Endometrium (tissue), 2 donors: ENCODE data around the gene PLEK2.
"Not testable (repeated sequence)": the region's sequence is repeated elsewhere in the genome, so short reads cannot be mapped to it uniquely, and the experiment has no call there.

Experiments
- FAIRE-seq: peaks from 2 replicates; lab custom pipeline; 2012; peaks lifted over from hg19 to GRCh38; lab: Jason Lieb, UNC
- donor health status: control.
- donor health status: control.

PLEK2 gene

GRCh38 chr14:67411820-67412421 lies at the start of gene PLEK2:
PLEK2 (minus strand) TSS chr14:67412165; CDS start chr14:67412059, 106 bp downstream.
- FAIRE-seq = no peak

DNA sequence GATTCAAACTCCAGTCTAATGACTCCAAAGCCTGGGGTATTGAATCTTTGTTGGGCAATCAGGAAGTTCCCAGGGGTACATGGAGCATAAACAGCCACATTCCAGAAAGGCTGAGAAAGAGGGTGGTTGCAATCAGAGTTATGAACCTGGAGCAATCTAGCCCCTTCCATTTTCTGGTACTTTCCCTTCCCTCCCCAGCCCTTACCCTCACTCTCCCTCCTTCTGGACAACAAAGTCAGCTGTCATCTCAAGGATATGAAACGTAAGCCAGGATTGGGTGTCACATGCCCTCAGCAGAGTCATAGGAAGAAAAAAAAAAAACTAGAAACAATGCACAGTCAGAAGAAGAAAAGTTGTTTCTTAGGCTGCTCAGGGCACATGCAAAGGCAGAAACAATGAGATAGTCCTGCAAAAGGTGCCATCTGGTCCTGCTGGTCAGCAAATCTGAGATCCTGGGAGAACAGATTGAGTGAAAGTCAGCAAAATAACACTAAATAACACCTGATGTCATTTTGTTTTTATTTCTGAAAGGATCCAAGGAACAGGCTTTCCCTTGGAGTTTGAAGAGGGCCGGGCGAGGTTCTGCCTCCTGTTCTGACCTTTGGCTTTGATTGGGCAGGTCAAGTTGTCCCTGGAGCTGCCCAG lies 49.5 kb upstream of the PLEK2 start:
- no peak for FAIRE-seq

- no peak for FAIRE-seq
Measured at GRCh38 chr14:67459336-67459735, 47.4 kb upstream of the PLEK2 start.

- FAIRE-seq = no peak
Measured at GRCh38 chr14:67457782-67458181, 45.8 kb upstream of the PLEK2 start.

DNA sequence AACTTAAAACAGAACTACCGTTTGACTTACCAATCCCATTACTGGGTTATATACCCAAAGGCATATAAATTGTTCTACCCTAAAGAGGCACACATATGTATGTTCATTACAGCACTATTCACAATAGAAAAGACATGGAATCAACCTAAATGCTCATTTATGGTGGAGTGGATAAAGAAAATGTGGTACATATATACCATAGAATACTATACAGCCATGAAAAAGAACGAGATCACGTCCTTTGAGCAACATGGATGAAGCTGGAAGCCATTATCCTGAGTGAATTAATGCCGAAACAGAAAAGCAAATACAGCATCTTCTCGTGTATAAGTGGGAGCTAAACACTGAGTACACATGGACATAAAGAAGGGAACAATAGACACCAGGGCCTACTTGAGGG lies 44.8 kb upstream of the PLEK2 start:
- FAIRE-seq = no peak

DNA sequence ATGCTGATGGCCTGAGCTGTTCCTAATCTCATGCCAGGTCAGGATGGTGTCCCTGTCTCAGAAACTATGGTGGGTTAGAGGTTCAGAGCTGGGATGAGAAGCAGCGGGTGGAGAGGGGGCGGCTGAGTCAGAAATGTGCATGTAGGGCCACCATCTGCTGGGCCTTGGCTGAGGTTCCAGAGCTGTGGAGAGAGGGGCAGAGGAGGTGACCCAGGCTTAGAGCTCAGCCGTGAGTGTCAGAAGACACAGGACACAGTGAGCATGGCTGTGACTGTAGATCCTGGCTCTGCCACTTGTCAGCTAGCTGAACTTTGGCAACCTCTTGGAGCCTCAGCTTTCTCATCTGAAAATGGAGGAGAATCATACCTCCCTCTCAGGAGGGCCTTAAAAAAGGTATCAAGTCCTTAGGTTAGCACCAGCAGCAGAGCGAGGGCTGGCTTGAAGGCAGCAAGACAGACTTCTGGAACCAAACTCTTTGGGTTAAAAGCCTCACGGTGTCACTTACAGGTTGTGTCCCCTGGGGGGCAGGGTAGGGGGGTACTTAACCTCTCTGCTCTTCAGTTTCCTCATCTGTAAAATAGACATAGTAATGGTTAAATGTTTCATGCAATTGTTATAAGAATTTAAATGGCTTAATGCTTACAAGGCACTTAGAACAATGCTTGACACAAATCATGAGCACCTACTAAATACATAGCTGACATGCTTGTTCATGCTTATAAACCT lies 41.8 kb upstream of the PLEK2 start:
- FAIRE-seq = no peak

DNA sequence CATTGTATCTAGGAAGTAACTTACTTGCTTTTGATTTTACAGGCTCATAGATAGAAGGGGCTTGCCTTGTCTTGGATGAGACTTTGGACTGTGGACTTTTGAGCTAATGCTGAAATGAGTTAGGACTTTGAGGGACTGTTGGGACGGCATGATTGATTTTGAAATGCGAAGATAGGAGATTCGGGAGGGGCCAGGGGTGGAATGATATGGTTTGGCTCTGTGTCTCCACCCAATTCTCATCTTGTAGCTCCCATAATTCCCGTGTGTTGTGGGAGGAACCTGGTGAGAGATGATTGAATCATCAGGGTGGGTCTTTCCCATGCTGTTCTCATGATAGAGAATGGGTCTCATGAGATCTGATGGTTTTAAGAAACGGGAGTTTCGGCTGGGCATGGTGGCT lies 39.7 kb upstream of the PLEK2 start:
- not testable (repeated sequence) for FAIRE-seq

DNA sequence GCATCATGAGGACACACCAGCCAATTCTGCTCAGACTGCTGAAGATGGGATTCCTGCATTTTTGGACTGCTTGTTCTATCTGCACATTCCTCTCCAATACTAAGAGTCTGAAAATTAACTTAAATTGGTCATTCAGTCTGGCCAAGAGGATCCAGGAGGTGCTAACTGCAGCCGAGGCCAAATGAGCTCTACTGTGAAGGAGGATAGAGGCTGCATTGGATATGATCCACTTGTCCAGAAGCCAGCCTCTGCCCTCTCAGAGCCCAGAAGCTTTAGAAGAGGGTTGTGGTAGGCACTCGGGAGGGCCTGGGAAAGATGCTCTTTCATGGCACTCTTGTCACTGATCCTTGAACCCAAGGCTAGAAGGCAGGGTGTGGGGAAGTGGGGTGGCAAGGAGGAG lies 37.1 kb upstream of the PLEK2 start:
- no peak for FAIRE-seq

- no peak for FAIRE-seq
Measured at GRCh38 chr14:67447033-67447381, 35.0 kb upstream of the PLEK2 start.

GRCh38 chr14:67446371-67447032 lies 34.5 kb upstream of the PLEK2 start:
- FAIRE-seq = no peak

DNA sequence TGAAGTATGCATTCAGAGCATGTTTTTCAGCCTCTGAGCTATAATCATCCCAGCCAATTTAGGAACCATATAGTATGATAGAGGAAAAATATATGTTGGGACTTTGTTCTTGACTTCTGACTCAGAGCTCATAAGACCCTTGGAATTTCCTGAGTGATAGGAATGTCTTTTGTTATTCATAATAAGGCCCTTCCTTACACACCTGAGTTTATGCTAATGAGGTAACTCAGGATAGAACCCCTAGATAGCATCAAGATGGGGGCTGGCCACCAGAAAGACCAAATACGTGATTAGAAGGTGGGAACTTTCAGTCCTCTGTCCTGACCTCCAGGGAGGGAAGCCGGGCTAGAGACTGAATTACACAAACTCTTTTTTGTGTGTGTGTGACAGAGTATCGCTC lies 32.4 kb upstream of the PLEK2 start:
- no peak for FAIRE-seq

GRCh38 chr14:67442139-67442906 lies 30.4 kb upstream of the PLEK2 start:
- FAIRE-seq = no peak

- no peak for FAIRE-seq
Measured at GRCh38 chr14:67441672-67442071, 29.7 kb upstream of the PLEK2 start.

- FAIRE-seq = no peak
Measured at GRCh38 chr14:67441256-67441655, 29.3 kb upstream of the PLEK2 start.

- FAIRE-seq = no peak
Measured at GRCh38 chr14:67440513-67440912, 28.5 kb upstream of the PLEK2 start.

DNA sequence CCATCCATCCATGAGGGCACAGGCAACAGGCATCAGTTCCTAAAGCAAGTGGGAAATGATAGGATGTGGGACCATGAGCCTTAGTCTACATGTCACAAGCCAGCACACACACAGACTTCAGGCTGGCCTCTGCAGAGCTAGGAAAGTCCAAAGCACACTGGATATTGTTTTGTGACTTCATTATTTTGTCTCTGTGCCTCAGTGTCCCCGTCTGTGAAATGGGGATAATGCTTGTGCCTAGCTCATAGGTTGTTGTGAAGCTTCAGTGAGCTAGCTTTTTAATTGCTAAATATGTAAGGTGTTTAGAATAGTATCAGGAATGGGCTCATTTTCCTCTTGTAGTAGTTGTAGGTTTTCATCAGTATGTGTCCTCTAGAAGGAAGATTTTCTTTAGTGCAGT lies 27.0 kb upstream of the PLEK2 start:
- FAIRE-seq = no peak

GRCh38 chr14:67436006-67436866 lies 24.3 kb upstream of the PLEK2 start:
- FAIRE-seq = no peak

DNA sequence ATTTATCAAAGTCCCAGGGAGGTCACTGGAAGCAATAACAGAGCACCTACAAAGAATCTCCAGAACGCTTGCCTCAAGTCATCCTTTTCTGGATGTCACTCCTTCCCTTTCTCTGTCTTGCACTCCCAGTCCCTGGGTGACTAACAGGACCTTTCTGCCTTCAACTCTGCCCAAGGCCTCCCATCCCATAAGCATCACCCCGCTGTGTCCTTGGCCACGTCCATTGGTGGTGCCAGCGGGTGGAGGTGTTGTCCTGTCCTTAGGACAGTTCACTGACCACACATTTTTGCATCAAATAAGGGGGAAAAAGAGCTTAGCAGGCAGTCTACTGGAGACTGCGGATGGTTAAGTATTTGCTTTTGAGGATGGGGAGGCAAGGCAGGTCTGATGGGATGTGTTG lies 23.6 kb upstream of the PLEK2 start:
- no peak for FAIRE-seq

- no peak for FAIRE-seq
Measured at GRCh38 chr14:67432050-67432564, 20.1 kb upstream of the PLEK2 start.

DNA sequence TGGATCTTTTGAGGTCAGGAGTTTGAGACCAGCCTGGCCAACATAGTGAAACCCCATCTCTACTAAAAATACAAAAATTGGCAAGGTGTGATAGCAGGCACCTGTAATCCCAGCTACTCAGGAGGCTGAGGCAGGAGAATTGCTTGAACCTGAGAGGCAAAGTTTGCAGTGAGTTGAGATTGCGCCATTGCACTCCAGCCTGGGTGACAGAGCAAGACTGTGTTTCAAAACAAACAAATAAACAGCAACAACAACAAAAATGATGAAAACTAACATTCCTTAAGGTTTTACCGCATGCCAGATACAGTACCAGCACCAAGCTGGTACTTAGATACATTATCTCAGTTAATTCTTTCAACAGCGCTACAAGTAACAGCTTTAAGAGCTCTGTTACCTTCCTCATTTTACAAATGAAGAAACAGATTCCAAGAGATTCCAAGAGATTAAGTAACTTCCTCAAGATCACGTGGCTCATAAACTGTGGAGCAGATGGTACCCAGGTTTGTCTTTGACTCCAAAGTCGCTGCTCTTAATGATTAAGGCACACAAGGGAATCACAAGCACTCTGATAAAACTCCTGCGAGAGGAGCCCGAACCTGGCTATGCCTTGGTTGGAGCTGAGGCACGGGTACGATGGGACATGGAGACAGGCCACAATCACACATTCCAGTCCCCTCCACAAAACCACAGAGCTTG lies 17.7 kb upstream of the PLEK2 start:
- FAIRE-seq = no peak
